HL-60/S4 (cell line): ENCODE results near the gene ATXN7L2.

ENCODE experiments used
- in situ Hi-C: fragments of 300-500 bp; cut with MboI; formaldehyde crosslinking; loops from 2 replicates; pipeline ENCODE4 v1.14.3; 2022; ENCODE audit warnings: low sequenced_read_pairs

The ATXN7L2 gene

DNA sequence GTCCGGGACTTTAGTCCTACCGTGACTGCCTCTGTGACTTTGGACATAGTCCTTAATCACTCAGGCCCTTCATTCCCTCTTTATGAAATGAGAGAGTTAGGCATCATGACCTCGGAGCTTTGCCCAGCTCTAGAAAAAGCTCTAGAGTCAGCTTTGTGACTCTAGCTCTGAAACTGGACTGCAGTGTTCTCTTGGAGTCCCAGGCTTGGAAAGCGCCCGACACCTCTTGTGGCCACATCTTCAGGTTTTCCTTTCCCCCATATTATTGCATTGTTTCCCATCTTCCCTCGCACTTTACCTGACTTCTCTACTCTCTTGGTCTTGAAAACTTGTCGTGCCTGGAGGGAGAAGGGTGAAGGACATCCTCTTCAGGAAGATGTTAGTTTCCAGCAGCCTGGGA is 38.3 kb downstream of the ATXN7L2 start:
- in situ Hi-C loops = no loop called here

DNA sequence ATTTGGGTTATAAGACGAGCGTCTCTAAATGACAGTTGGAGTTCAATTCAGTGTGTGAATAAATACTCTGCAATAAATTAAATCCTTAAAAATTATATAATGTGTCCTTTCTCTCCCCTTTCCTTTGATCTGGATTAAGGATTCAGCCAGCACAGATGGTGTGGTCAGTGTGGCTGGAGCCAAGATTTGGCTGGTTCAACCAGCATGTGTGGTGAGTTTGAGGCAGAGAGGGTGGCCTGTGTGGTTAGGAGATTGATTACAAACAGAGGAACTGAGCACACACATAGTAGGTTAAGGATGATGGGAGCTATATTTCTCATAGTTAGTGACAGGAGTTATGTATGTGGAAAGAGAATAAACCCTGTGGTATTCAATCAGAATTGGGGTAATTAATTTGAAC is 40.0 kb downstream of the ATXN7L2 start:
- in situ Hi-C loops = no loop called here

DNA sequence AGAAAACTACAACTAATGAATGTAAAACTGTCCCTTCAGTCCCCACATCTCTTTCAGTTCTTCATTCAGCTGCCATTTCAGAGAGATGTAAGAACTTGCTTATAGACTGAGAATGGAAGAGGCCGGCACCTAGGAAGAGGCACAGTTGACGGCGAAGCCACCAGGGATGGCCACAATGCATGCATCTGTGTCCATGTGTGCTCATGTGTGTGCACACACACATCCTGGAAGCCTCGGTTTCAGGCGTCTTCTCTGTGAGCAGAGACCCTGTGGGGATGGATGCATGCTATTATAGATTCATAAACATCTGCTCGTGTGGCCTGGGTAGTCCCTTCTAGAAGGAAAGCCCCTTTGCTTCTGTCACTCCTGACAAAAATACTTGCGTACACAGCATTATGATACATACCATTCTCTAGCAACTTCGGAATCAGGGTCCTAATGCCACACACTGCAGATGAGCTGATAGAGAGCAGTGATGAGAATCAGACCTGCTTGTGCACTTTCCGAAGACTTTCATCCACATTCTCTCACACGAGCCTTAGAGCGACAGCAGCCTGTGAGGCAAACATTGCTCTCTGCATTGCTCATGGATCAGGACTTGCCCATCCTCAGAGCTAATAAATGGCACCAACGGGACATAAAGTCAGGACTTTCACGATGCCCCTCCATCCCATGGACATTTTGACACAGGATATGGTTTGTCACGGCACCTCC is 43.5 kb downstream of the ATXN7L2 start:
- in situ Hi-C loops = no loop called here

DNA sequence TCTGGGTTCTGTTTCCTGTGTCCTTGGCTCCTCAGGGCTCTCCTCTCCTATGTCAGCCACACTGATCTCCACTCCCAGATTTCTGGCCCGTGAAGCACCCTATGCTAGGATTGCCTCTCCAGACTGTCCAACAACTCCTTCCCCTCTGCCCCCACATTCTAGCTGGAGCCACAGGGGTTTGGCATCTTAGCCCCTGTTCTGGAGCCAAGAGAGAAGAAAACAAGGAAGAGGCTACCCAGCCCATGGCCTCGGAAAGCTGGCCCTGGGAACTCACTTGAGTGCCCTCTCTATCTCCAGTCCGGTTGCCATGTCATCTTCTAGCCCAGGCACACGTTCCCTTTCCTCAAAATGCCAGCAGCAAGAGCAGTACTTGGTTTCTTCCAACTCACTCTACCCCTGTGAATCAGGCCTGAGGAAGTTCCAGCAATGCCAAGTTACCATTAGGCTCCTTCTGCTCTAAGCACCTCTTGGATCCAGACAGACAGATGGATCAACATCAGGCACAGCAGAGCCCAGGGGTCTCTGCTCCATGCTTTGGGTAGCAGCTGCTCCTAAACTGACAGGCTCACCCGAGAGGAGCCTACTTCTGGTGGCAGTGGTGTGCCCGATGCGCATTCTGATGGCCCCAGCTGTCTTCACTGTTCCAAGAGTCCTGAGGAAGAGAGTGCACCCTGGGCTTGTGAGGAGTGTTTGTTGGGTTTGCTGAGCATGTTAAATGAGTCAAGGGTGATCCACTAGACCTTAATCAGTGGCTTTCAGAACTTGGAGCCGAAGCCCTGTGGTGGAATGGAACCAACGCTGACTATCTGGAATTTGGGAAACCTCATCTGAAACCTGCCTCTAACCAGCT is 44.4 kb downstream of the ATXN7L2 start:
- in situ Hi-C loops = no loop called here

DNA sequence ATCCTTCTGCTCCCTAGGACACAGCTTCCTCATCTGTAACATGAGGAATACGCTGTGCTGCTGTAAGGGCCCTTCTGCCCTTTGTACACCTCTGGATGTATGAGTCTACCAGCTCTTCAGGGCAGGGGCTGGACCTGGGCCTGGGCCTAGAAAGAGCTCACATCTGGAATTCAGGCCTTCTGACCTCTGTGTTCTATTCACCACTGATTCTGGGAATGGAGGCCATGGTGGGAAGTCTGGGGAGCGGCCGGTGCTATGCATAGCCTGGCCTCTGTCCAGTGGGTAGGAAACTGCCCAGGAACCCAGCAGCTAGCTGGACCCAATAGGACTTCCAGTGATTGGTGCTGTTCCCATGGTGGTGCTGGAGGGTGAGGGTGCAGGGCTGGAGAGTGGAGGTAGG is 45.0 kb downstream of the ATXN7L2 start:
- in situ Hi-C loops = no loop called here

DNA sequence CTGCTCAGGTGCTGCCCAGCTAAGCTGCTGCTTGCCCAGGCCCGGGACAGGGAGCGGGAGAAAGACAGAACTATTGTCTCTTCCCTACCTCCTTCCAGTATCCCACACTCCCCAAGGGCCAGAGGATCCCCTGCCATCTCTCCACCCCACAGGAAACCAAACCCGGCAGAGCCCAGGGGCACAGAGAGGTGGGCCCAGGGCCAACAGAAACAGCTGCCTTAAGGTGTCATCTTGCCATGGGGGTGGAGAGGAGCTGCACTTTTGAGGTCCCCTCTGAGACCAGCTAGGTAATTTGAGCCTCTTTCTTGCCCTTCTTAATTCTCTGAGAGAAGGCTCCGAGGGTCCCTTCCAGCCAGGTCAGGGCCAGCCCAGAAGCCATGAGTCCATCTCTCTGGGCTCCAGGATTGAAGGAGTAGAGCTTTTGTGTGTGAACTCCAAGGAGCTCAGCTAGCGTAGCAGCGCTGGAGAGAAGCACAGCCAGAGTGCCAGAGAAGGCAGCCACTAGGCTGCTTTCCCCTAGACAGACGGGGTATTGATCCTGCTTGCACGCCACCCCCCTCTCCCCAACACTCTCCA is 46.3 kb downstream of the ATXN7L2 start:
- in situ Hi-C loops = loop anchor here (5.0 to 10.0 kb wide), 3 partner anchors 33 to 265 kb away; no protein-coding TSS in a partner anchor

DNA sequence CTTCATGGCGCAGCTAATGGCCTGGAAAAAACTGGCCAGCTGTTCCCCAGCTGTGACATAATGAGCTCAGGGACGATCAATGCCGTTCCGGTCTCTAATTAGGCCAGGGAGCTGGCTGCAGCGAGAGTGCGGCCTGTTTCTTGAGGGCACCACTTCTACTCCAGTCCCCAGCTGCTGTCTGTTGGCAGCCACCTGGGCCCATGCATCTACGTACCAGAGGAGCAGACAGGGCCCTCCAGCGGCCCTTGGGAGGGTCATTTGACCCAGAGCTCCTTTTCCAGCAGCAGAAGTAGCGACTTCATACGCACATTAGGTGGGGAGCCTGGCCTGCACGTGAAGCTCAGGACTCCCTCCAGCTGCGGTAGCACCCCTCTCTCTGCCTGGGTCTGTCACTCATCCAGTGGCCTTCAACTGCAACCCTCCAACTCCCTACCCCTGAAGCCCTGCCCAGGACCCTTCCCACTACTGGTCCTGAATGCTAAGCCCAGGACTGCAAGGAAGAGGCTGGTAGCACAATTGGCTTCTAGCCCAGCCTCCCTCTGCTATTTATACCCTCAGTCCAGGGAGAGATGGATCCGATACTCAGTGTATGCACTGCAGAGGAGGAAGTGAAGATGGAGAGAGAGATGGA is 46.9 kb downstream of the ATXN7L2 start:
- in situ Hi-C loops = loop anchor here (5.0 to 10.0 kb wide), 3 partner anchors 33 to 266 kb away; no protein-coding TSS in a partner anchor

DNA sequence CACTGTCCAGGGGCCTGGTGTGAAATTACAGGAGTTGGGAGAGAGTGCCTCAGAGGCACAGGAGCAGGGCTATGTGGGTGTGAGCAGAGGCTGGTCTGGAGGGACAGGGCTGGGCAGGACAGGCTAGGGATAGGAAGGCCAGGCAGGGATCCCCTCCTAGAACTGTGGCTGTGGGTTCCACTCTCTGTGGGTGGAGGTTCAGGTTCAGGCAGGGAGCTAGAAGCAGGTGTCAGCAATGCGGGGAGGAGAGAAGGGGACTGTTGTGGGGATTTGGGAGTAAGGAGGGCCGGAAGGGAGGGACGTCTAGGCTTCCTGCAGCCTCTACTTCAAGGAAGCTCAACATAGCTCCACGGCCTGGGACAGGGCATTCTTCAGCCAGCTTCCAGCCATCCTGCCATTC is 47.7 kb downstream of the ATXN7L2 start:
- in situ Hi-C loops = loop anchor here (5.0 to 10.0 kb wide), 3 partner anchors 34 to 267 kb away; no protein-coding TSS in a partner anchor

DNA sequence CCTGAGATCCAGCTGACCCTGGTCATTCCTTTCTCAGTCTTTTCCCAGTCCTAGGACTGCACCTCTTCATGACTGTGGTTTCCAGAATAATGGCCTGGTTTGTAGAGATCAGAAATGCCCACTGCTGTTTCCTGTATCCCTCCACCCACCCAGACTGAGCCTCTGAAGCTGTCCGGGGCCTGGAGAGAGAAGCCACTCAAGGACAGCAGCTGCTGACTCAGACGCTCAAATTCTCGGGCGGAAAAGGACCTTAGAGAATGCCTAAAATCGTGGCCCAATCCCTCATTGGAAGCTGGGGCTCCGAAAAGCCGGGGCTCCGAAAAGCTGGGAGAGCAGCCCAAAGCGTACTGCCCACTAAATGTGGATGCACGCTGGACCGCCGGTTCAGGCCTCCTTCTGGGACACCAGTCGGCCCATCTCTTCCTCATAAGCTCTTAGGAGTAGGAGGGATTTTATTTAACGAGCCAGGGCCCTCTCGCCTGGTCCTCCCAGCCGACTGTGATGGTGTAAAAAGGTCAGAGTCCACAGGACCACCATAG is 48.2 kb downstream of the ATXN7L2 start:
- in situ Hi-C loops = loop anchor here (5.0 to 10.0 kb wide), 3 partner anchors 35 to 267 kb away; no protein-coding TSS in a partner anchor

DNA sequence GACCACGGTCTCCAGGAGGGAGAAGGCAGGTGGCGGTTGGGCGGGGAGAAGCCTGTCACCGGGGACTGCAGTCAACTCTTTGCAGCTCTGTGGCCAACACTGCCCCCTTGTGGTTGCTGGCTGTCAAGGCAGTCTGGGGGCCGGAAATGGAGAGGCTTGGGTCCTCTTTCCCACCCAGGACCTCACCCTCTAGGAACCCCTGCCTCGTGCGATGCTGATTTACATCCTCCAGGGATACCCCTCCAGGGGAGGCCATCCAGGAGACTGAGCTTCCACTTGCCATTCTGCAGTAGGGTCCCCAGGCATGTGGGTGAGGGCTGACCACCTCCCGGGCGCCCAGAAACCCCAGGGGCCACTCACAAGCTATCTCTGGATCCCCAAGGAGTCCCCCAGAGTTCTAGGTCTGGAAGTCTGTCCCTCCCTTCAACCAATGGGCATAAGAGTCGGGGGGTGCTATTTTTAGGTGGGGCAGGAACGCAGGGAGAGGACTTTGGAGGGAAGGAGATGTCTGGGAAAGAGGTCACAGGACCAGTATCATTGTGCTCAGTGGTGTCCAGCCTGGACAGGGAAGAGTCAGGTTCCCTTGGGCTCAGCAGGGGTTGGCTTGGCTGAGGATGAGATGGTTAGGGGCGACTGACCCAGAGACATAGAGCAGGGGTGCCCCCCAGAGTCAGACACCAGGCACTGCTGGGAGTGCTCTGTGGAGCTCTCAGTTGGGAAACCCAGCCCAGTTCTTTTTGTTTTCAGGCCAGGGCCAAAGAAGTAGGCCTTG is 48.8 kb downstream of the ATXN7L2 start:
- in situ Hi-C loops = loop anchor here (5.0 to 10.0 kb wide), 3 partner anchors 35 to 268 kb away; no protein-coding TSS in a partner anchor

DNA sequence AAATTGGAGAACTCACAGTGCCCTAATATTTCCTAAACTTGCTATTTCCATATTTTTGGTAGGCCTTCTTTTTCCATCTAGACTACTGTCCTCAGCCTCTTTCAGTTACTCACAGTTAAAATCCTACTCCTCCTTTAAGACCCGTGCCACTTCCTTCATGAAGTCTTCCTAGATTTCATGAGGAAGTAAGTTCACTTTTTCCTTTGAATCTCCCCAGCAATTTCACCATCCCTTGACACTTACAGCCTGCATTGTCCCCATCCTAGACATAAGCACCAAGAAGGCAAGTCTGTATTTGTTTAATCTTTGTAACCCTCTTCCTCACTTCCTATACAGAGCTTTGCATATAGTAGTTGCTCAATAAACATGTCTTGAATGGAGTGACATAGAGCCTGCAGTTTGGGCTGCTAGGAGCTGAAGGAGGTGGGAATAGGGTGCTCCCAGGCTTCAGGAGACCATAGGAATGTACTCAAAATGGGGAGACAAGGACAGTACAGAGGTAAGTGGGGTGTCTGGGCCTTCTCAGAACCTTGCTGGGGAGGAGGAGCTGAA is 50.7 kb downstream of the ATXN7L2 start:
- in situ Hi-C loops = loop anchor here (5.0 to 10.0 kb wide), 3 partner anchors 37 to 270 kb away; no protein-coding TSS in a partner anchor

DNA sequence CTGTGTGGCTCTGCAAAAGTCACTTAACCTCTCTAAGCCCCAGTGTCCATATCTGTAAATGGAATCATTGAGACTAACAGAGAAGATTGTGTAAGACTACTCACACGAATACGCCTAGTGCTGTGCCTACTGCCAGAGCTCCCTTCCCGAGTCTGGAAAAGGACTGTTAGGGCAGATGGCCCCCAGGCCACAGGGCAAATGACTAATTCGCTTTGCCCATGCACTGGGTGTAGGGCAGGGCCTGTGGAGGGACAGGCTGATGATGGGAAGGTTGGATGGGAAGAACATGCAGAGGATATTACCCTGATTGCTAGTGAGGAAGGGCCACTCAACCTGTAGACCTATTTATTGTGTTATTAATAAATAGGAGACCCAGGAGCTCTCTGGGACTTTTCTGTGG is 51.8 kb downstream of the ATXN7L2 start:
- in situ Hi-C loops = loop anchor here (10.0 kb wide), 2 partner anchors 131 to 271 kb away; no protein-coding TSS in a partner anchor

DNA sequence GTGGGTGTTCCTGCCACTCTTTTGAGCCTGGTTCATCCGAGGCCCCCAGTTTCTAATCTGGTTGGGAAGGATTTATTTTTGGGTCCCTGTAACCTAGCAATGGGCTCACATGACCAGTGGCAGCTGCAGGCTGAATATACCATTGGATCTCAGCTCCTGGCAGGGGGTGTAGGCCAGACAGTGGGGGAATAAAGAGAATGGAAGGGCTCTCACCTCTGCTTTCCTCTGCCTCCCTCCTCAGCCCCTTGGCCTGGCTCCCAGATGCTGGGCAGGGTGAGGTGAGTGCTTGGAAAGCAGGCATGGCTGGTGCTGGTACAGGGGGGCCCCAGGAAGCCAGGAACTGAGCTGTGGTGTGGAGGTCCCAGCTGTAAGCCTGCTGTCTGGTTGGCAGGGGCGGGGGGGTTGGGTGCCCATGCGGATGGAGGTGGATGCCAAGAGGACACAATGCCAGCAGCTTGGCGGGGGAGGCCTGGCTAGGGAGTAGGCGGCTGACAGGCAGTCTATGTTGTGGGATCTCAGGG is 52.3 kb downstream of the ATXN7L2 start:
- in situ Hi-C loops = loop anchor here (10.0 kb wide), 2 partner anchors 131 to 271 kb away; no protein-coding TSS in a partner anchor

DNA sequence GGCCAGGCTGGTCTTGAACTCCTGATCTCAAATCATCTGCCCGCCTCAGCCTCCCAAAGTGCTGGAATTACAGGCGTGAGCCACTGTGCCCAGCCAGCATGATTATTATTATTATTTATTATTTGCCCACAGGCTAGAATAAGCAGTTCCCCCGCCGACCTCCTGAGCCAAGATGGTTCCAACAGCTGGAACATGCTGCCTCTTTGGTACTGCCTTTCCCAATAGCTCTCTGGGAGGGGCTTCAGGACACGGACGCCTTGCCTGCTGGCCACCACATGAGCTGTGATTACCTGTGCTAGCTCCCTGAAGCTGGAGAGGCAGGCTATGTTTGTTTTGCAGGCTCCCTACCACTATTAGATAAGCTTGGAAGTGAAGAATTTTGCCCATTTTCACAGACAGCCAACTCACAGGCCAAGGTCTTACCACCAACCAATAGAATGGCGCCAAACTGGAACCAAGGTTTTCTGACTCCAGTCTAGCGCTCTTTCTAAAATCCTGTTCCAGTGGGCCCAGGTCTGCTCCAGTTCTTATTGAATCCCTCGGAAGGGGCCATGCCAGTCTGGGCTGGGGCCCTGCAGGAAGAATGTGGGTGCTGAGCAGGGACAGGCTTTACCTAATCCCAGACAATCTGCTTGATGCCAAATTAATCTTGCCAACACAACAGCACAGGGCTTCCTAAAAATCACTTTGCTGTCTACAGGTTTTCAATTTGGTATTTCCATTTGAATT is 53.9 kb downstream of the ATXN7L2 start:
- in situ Hi-C loops = loop anchor here (10.0 kb wide), 2 partner anchors 133 to 273 kb away; no protein-coding TSS in a partner anchor

DNA sequence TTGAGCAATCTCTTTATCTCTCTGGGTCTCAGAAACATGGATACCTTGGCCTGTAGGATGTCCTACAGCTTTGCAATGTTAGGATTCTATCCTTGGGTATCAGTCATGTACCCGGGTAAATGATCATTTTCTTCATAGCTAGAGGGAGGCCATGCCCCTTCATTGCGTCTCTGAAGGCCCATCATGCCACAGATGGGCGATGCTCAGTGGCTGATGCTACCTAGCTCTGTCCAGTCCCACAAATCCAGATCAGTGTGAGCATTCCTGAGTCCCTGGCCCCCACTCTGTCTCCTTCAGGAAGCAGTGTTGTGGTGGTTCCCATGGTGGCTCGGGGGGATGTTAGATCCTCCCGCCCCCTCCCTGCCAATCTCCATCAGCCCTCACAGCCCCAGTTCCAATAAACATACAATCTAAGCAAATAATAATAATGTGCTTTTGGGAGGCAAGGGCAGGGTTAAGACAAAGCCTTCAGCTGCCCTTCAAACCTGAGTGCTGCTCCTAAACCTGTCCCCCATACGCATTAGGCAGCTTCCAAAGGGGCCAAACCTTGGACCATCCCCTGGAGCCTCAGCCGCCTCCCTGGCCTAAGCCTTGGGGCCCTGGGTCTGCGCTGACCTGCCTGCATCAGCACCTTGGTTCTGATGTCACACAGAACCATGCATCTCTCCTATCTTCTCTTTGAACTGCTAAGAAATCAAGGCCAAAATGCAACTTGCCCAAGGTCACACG is 55.3 kb downstream of the ATXN7L2 start:
- in situ Hi-C loops = loop anchor here (10.0 kb wide), 2 partner anchors 134 to 274 kb away; no protein-coding TSS in a partner anchor

DNA sequence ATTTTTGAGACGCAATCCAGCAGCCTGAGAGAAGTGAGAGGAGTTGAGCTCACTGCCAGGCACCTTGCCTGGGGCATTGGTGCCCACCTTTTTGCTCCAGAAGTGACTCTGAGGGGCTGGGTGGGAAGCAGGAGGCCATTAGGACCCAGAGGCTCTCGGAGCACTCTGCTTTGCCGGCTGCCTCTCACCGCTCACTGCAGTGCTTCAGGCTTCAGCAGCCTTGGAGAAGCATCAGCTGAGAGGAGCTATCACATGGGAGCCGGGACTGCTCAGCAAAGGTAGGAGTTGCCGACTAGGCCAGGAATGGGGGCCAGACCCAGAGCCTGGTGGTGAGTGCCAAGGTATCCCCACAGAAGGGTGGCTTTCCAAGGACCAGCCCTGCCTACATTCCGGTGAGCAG is 56.0 kb downstream of the ATXN7L2 start, which contains the start of gene GPR61:
Gene GPR61, plus strand, starts transcription at position 197 of the 400 bp plus-strand sequence. CDS start 3,151 bp downstream, outside the sequence.
- in situ Hi-C loops = loop anchor here (10.0 kb wide), 2 partner anchors 135 to 275 kb away; no protein-coding TSS in a partner anchor

DNA sequence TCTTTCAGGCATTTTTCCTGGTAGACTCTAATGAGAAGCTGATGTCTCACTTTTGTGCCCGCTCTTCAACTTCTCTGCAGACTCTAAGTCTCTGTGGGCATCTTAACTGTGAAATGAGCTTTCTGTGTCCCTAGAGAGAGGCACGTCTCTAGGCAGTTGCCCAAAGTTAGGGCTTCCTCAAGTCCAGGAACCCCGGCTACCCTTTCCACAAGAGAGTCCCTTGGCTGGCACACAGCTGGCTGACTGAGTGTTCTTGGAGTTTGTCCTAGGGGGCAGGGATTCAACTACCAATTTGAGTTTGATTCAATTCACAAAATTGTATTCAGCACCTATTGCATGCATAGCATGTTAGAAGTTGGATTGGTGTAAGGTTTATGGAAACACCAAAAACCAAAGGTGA is 57.4 kb downstream of the ATXN7L2 start:
- in situ Hi-C loops = no loop called here
